GM11168 (cell line): ENCODE measurements around the gene MAMSTR.

ENCODE experiments used
- in situ Hi-C: fragments of 300-500 bp; cut with MboI; formaldehyde crosslinking; loops from one replicate; pipeline ENCODE4 v1.12.0; 2022; ENCODE audit warnings: low sequenced_read_pairs; ENCODE audit not compliant: unreplicated experiment

The MAMSTR gene

GRCh38 chr19:48670699-48671445 is 48.7 kb downstream of the MAMSTR start:
- in situ Hi-C loops = no loop called here

GRCh38 chr19:48669903-48670668 is 49.4 kb downstream of the MAMSTR start:
- in situ Hi-C loops = no loop called here

GRCh38 chr19:48668761-48669160 is 50.8 kb downstream of the MAMSTR start:
- in situ Hi-C loops = no loop called here

- in situ Hi-C loops = no loop called here
Observed at GRCh38 chr19:48668332-48668731, 51.2 kb downstream of the MAMSTR start.

GRCh38 chr19:48665786-48666185 is 53.7 kb downstream of the MAMSTR start:
- in situ Hi-C loops = no loop called here

GRCh38 chr19:48664476-48664875 is 55.0 kb downstream of the MAMSTR start:
- in situ Hi-C loops = no loop called here

GRCh38 chr19:48663667-48664066 is 55.9 kb downstream of the MAMSTR start:
- in situ Hi-C loops = no loop called here
